HL-60 (cell line): Measurements from ENCODE around the gene YJEFN3.

Experiments
- DNase-seq, 2 experiments: peaks; one replicate each; pipeline ENCODE4 v3.0.0-alpha.2; 2010 to 2020; ENCODE audit warnings: low read depth in 1 of 2, low spot score in 1 of 2
- H3K27ac ChIP-seq: fragments of 250-450 bp; sonication (Bioruptor Pico); replicated peaks from 2 replicates; pipeline ENCODE4 v1.5.1; 2020; ENCODE audit warnings: mild to moderate bottlenecking, moderate library complexity
- H3K27me3 ChIP-seq: fragments of 250-450 bp; sonication (Bioruptor Pico); 2 replicates; pipeline ENCODE4 v1.5.1; 2021; ENCODE audit warnings: mild to moderate bottlenecking, moderate library complexity; ENCODE audit not compliant: insufficient read depth, poor library complexity, severe bottlenecking
- H3K4me3 ChIP-seq: replicated peaks from 2 replicates; pipeline ENCODE4 v1.5.1; 2011; ENCODE audit warnings: mild to moderate bottlenecking, control low read depth, low read length; ENCODE audit not compliant: insufficient read depth
- GABPA ChIP-seq: IDR thresholded peaks from 2 replicates; pipeline ENCODE4 v1.6.1; 2012; ENCODE audit warnings: low read depth
- POLR2AphosphoS5 ChIP-seq: IDR thresholded peaks from 2 replicates; pipeline ENCODE4 v1.6.1; 2012; ENCODE audit warnings: low read depth
- SPI1 ChIP-seq: IDR thresholded peaks from 2 replicates; pipeline ENCODE4 v1.6.1; 2012; ENCODE audit warnings: low read depth, mild to moderate bottlenecking, borderline replicate concordance
- long read RNA-seq: library from polyadenylated mRNA; unstranded; transcript quantifications from one replicate; pipeline ENCODE4 v2.0.0, GENCODE V29; 2020
- TF ChIP-seq, protein P1 (sequence below): IDR thresholded peaks from one replicate; pipeline ENCODE4 v1.5.1; 2011; ENCODE audit warnings: low read length, control low read depth, inconsistent platforms; ENCODE audit not compliant: insufficient read depth
- TF ChIP-seq, protein P2 (sequence below): IDR thresholded peaks from 2 replicates; pipeline ENCODE4 v1.6.1; 2012; ENCODE audit warnings: low read depth; ENCODE audit not compliant: insufficient replicate concordance

The YJEFN3 gene, protein sequence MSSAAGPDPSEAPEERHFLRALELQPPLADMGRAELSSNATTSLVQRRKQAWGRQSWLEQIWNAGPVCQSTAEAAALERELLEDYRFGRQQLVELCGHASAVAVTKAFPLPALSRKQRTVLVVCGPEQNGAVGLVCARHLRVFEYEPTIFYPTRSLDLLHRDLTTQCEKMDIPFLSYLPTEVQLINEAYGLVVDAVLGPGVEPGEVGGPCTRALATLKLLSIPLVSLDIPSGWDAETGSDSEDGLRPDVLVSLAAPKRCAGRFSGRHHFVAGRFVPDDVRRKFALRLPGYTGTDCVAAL
- long read RNA-seq, partial matches to known transcripts = 0 of 1 reads
- long read RNA-seq, other reads (novel, unspliced or antisense) = 1 of 1 reads

DNA sequence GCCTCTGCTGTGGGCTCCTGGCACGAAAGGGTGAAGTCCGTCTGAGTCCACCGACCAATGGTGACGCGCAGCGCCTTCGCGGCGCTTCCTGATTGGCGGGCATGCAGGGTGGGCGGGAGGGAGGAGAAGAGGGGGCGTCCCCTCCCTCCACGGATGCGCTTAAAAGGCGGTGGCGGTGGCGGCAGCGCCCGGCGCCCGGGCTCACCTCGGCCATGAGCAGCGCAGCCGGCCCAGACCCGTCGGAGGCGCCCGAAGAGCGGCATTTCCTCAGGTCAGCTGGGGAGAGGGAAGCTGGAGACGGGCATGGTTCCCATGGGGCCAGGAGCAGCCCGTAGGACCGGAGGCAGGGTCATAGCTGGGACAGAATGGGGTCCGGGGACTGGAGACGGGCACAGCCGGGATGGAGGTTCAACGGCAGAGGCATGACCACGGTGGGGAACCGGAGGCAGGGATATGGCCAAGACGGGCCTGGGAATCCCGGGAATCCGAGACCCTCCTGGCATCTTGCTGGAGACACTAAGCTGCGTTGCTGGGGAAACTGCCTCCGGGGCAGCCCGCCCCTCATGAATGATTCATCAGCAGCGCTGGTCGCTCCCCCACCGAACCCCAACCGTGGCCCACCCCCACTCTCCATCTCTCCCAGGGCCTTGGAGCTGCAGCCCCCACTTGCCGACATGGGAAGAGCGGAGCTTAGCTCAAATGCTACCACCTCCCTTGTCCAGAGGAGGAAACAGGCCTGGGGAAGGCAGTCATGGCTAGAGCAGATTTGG lies at the start of gene YJEFN3:
Gene YJEFN3, plus strand, starts transcription at position 191 of the 770 bp plus-strand sequence. Its CDS starts 22 bp downstream, at position 213.
- no peaks in the 10 kb centered on the region for H3K27me3 ChIP-seq
- H3K27ac ChIP-seq = no peak within 1 kb of the TSS
- no peak for TF ChIP-seq GABPA
- no peak for TF ChIP-seq POLR2AphosphoS5
- TF ChIP-seq SPI1 = no peak
- TF ChIP-seq, protein P1, sequence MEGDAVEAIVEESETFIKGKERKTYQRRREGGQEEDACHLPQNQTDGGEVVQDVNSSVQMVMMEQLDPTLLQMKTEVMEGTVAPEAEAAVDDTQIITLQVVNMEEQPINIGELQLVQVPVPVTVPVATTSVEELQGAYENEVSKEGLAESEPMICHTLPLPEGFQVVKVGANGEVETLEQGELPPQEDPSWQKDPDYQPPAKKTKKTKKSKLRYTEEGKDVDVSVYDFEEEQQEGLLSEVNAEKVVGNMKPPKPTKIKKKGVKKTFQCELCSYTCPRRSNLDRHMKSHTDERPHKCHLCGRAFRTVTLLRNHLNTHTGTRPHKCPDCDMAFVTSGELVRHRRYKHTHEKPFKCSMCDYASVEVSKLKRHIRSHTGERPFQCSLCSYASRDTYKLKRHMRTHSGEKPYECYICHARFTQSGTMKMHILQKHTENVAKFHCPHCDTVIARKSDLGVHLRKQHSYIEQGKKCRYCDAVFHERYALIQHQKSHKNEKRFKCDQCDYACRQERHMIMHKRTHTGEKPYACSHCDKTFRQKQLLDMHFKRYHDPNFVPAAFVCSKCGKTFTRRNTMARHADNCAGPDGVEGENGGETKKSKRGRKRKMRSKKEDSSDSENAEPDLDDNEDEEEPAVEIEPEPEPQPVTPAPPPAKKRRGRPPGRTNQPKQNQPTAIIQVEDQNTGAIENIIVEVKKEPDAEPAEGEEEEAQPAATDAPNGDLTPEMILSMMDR = no peak
- TF ChIP-seq, protein P2, sequence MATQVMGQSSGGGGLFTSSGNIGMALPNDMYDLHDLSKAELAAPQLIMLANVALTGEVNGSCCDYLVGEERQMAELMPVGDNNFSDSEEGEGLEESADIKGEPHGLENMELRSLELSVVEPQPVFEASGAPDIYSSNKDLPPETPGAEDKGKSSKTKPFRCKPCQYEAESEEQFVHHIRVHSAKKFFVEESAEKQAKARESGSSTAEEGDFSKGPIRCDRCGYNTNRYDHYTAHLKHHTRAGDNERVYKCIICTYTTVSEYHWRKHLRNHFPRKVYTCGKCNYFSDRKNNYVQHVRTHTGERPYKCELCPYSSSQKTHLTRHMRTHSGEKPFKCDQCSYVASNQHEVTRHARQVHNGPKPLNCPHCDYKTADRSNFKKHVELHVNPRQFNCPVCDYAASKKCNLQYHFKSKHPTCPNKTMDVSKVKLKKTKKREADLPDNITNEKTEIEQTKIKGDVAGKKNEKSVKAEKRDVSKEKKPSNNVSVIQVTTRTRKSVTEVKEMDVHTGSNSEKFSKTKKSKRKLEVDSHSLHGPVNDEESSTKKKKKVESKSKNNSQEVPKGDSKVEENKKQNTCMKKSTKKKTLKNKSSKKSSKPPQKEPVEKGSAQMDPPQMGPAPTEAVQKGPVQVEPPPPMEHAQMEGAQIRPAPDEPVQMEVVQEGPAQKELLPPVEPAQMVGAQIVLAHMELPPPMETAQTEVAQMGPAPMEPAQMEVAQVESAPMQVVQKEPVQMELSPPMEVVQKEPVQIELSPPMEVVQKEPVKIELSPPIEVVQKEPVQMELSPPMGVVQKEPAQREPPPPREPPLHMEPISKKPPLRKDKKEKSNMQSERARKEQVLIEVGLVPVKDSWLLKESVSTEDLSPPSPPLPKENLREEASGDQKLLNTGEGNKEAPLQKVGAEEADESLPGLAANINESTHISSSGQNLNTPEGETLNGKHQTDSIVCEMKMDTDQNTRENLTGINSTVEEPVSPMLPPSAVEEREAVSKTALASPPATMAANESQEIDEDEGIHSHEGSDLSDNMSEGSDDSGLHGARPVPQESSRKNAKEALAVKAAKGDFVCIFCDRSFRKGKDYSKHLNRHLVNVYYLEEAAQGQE = no peak
- DNase-seq = no peak
- H3K4me3 ChIP-seq = no peak within 1 kb of the TSS

DNA sequence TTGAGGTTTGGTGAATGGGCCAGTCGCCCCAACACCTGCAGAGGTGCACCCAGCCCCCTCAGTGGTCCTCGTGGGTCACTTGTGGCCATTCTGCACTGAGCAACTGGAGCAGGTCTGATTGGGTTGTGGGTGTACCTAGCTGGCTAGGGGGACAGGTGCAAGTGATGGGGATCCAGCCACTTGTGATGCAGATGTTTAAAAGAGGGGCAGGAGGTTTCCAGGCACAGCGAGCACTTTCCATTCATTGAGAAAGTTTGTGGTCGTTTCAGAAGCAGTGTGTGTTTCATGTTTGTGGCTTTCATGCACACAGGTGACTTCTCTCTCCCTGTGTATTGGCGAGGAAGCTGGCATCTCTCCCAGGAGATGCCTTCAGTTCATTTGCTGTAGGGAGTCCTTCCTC lies 48.0 kb upstream of the YJEFN3 start:
- no peak for DNase-seq
- no peaks in the 10 kb centered on the region for H3K27me3 ChIP-seq
- H3K27ac ChIP-seq = no peak overlapping the region
- no peak overlapping the region for H3K4me3 ChIP-seq
- TF ChIP-seq, protein P2 = no peak
- TF ChIP-seq, protein P1 = no peak
- TF ChIP-seq POLR2AphosphoS5 = no peak

DNA sequence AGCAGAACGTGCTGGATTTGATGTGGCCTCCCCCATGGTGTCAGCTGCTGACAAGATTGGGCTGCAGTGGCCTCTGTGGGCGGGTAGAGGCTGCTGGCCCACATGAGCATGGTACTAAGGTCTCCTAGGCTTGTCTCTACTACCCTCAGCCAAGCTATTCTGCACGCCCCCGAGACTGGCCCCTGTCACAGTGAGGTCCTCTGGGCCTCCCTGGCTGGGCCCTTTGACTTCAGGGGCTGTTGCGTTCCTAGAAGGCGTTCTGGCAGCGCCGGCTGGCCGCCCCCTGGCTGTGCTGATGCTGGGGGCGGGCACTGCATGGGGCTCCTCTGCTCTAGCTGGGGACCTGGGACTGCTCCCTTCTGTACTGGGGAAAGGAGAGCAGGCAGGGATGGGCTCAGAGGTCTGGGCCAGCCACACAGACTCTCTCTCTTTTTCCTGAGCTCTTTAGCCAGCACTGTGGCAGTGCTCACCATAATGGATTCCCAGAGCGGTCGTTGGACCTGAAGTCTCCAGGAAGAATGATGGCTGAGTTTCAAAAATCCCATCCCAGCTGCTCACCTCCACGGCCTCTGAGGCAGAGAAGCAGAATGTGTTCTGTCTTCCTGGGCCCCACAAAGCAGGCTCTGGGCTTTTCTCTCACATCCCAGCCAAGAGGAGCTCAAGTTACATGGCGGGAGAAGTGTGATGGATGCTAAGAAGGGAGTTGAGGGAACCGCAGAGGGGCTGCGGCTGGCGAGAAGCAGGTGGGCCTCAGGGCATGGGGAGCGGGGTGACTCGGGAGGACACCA lies 45.7 kb upstream of the YJEFN3 start:
- Histone ChIP-seq H3K27me3 (no peaks in the 10 kb centered on the region), H3K4me3 (no peak overlapping the region), H3K27ac (no peak overlapping the region)
- no peak for DNase-seq
- TF ChIP-seq SPI1 (no peak), GABPA (no peak), POLR2AphosphoS5 (no peak)
- TF ChIP-seq, protein P1 = no peak
- TF ChIP-seq, protein P2 = no peak
